ENCODE measurements around the gene TEAD2. TPM values are rescaled to one million over a fixed set of nuclear protein-coding genes. Genes with fewer than 3 reads are reported as not detected.

Gene TEAD2
- total RNA-seq, 1 experiment from 2014 or later: 106 TPM

DNA sequence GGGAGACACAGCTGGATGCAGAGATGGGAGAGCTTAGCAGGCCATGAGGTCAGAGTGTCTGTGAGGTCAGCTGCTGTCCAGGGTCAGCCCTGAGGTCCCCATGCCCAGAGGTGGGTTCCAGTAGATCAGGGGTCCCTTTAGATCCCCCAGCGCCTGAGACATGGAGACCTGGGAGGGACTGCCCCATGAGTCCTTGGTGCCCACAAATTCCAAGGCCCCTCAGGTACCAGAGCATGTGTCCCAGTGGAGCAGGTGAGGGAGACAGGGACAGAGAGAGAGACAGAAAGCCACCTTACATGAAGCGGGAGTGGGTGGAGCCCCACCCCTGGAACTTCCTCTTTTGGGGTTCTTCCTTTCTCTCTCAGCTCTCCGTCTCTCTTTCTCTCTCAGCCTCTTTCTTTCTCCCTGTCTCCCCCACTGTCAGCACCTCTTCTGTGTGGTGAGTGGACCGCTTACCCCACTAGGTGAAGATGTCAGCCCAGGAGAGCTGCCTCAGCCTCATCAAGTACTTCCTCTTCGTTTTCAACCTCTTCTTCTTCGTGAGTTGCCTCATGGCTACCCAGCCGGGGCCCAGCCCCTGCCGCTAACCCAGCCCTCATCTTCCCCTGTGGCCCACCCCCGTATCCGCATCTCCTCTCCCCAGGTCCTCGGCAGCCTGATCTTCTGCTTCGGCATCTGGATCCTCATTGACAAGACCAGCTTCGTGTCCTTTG lies 27.0 kb downstream of the TEAD2 start, which contains the start of gene CD37 (continued):
- TF ChIP-seq PREB (CRISPR knock-in tag; IDR thresholded peaks at IDR 0.05; ENCODE audit: borderline replicate concordance): no peak
- no peak for TF ChIP-seq FOXK1 (CRISPR knock-in tag; IDR thresholded peaks at IDR 0.05)
- TF ChIP-seq, protein P1, sequence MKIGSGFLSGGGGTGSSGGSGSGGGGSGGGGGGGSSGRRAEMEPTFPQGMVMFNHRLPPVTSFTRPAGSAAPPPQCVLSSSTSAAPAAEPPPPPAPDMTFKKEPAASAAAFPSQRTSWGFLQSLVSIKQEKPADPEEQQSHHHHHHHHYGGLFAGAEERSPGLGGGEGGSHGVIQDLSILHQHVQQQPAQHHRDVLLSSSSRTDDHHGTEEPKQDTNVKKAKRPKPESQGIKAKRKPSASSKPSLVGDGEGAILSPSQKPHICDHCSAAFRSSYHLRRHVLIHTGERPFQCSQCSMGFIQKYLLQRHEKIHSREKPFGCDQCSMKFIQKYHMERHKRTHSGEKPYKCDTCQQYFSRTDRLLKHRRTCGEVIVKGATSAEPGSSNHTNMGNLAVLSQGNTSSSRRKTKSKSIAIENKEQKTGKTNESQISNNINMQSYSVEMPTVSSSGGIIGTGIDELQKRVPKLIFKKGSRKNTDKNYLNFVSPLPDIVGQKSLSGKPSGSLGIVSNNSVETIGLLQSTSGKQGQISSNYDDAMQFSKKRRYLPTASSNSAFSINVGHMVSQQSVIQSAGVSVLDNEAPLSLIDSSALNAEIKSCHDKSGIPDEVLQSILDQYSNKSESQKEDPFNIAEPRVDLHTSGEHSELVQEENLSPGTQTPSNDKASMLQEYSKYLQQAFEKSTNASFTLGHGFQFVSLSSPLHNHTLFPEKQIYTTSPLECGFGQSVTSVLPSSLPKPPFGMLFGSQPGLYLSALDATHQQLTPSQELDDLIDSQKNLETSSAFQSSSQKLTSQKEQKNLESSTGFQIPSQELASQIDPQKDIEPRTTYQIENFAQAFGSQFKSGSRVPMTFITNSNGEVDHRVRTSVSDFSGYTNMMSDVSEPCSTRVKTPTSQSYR (CRISPR knock-in tag; IDR thresholded peaks at IDR 0.05): no peak
- TF ChIP-seq, protein P2, sequence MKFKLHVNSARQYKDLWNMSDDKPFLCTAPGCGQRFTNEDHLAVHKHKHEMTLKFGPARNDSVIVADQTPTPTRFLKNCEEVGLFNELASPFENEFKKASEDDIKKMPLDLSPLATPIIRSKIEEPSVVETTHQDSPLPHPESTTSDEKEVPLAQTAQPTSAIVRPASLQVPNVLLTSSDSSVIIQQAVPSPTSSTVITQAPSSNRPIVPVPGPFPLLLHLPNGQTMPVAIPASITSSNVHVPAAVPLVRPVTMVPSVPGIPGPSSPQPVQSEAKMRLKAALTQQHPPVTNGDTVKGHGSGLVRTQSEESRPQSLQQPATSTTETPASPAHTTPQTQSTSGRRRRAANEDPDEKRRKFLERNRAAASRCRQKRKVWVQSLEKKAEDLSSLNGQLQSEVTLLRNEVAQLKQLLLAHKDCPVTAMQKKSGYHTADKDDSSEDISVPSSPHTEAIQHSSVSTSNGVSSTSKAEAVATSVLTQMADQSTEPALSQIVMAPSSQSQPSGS (CRISPR knock-in tag; IDR thresholded peaks at IDR 0.05; ENCODE audit: borderline replicate concordance, low read depth): no peak
- TF ChIP-seq, protein P3, sequence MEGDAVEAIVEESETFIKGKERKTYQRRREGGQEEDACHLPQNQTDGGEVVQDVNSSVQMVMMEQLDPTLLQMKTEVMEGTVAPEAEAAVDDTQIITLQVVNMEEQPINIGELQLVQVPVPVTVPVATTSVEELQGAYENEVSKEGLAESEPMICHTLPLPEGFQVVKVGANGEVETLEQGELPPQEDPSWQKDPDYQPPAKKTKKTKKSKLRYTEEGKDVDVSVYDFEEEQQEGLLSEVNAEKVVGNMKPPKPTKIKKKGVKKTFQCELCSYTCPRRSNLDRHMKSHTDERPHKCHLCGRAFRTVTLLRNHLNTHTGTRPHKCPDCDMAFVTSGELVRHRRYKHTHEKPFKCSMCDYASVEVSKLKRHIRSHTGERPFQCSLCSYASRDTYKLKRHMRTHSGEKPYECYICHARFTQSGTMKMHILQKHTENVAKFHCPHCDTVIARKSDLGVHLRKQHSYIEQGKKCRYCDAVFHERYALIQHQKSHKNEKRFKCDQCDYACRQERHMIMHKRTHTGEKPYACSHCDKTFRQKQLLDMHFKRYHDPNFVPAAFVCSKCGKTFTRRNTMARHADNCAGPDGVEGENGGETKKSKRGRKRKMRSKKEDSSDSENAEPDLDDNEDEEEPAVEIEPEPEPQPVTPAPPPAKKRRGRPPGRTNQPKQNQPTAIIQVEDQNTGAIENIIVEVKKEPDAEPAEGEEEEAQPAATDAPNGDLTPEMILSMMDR (IDR thresholded peaks at IDR 0.05): no peak
- no peak for TF ChIP-seq TP53 (CRISPR knock-in tag; IDR thresholded peaks at IDR 0.05)
- TF ChIP-seq, protein P4, sequence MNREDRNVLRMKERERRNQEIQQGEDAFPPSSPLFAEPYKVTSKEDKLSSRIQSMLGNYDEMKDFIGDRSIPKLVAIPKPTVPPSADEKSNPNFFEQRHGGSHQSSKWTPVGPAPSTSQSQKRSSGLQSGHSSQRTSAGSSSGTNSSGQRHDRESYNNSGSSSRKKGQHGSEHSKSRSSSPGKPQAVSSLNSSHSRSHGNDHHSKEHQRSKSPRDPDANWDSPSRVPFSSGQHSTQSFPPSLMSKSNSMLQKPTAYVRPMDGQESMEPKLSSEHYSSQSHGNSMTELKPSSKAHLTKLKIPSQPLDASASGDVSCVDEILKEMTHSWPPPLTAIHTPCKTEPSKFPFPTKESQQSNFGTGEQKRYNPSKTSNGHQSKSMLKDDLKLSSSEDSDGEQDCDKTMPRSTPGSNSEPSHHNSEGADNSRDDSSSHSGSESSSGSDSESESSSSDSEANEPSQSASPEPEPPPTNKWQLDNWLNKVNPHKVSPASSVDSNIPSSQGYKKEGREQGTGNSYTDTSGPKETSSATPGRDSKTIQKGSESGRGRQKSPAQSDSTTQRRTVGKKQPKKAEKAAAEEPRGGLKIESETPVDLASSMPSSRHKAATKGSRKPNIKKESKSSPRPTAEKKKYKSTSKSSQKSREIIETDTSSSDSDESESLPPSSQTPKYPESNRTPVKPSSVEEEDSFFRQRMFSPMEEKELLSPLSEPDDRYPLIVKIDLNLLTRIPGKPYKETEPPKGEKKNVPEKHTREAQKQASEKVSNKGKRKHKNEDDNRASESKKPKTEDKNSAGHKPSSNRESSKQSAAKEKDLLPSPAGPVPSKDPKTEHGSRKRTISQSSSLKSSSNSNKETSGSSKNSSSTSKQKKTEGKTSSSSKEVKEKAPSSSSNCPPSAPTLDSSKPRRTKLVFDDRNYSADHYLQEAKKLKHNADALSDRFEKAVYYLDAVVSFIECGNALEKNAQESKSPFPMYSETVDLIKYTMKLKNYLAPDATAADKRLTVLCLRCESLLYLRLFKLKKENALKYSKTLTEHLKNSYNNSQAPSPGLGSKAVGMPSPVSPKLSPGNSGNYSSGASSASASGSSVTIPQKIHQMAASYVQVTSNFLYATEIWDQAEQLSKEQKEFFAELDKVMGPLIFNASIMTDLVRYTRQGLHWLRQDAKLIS (CRISPR knock-in tag; IDR thresholded peaks at IDR 0.05; ENCODE audit: borderline replicate concordance): no peak

- ATAC-seq: no peak
- H3K36me3 Mint-ChIP-seq: peaks cover 5% of the 10 kb centered on the region
- ChIA-PET CTCF (interaction anchor here (0.6 to 0.7 kb wide), 2 partner anchors 145 to 278 kb away, joined by 3 to 4 read pairs; no protein-coding TSS in a partner anchor), POLR2A (interaction anchor here (0.6 kb wide), 1 partner anchor 449 kb away, joined by 4 read pairs; no protein-coding TSS in a partner anchor)
- peaks cover 52% of the 10 kb centered on the region for H3K27me3 Mint-ChIP-seq (ENCODE audit: low read depth)
- H3K4me1 Mint-ChIP-seq: peaks cover 25% of the 10 kb centered on the region
- DNase-seq (ENCODE audit: low spot score): no peak
- no peak overlapping the region for H3K27ac Mint-ChIP-seq
- no peak overlapping the region for H3K4me3 Mint-ChIP-seq
- H3K9me3 Mint-ChIP-seq: no peaks in the 10 kb centered on the region
- TF ChIP-seq EMX1 (CRISPR knock-in tag; IDR thresholded peaks at IDR 0.05): no peak
- TF ChIP-seq NR2C2 (CRISPR knock-in tag; IDR thresholded peaks at IDR 0.05): no peak
- TF ChIP-seq MLX (CRISPR knock-in tag; IDR thresholded peaks at IDR 0.05): no peak
- TF ChIP-seq OVOL2 (CRISPR knock-in tag; IDR thresholded peaks at IDR 0.05; ENCODE audit: borderline replicate concordance): no peak
- TF ChIP-seq ZBTB21 (CRISPR knock-in tag; IDR thresholded peaks at IDR 0.05; ENCODE audit: borderline replicate concordance): no peak
- no peak for TF ChIP-seq IRF2 (CRISPR knock-in tag; IDR thresholded peaks at IDR 0.05; ENCODE audit: borderline replicate concordance, low read depth)
- TF ChIP-seq ARID4B (CRISPR knock-in tag; IDR thresholded peaks at IDR 0.05; ENCODE audit: borderline replicate concordance): no peak
- TF ChIP-seq CDX4 (CRISPR knock-in tag; IDR thresholded peaks at IDR 0.05; ENCODE audit: borderline replicate concordance): no peak
- TF ChIP-seq TP53 (CRISPR knock-in tag; IDR thresholded peaks at IDR 0.05): no peak
- TF ChIP-seq JUN (CRISPR knock-in tag; IDR thresholded peaks at IDR 0.05): no peak
These were observed 28.4 kb downstream of the TEAD2 start for GRCh38 chr19:49333811-49334288.

Measured in WTC11 (cell line).